ENCODE results near the gene RIF1.

- TF ChIP-seq EZH2 (IDR thresholded peaks at IDR 0.05; ENCODE audit: insufficient read depth, poor library complexity, severe bottlenecking): no peak
- TF ChIP-seq EZH2phosphoT487 (IDR thresholded peaks at IDR 0.05; ENCODE audit: insufficient read depth, low read depth): no peak
Measured at GRCh38 chr2:151483546-151483945, 73.8 kb downstream of the RIF1 start.
